ENCODE results near the gene DDX47.

The DDX47 gene

GRCh38 chr12:12774791-12775190 lies 38.4 kb upstream of the DDX47 start:
- Histone ChIP-seq H3K36me3 (ENCODE audit: insufficient read depth, low read length) (no peaks in the 10 kb centered on the region), H3K9me2 (ENCODE audit: low read depth, low read length) (no peaks in the 10 kb centered on the region), H3K27ac (ENCODE audit: low read depth, low read length, poor library complexity, severe bottlenecking) (no peak overlapping the region), H3K4me1 (ENCODE audit: insufficient read depth, low read length, severe bottlenecking) (no peaks in the 10 kb centered on the region), H3K4me2 (ENCODE audit: low read length) (no peak overlapping the region), H3K27me3 (ENCODE audit: insufficient read depth, low read length) (no peaks in the 10 kb centered on the region), H3K4me3 (ENCODE audit: low read depth, low read length, poor library complexity, severe bottlenecking) (no peak overlapping the region), H4K20me1 (ENCODE audit: insufficient read depth, low read length) (no peaks in the 10 kb centered on the region), H3K9me3 (ENCODE audit: low read length) (no peaks in the 10 kb centered on the region; the same call in 1 of the 2 replicates), H3K79me2 (ENCODE audit: insufficient read depth, low read length) (no peaks in the 10 kb centered on the region), H3K9ac (ENCODE audit: low read length) (no peak overlapping the region), H2AFZ (ENCODE audit: low read length) (no peak overlapping the region), H3F3A (ENCODE audit: insufficient read depth, low read length) (no peaks in the 10 kb centered on the region)
- TF ChIP-seq EZH2 (IDR thresholded peaks at IDR 0.05; ENCODE audit: borderline replicate concordance, low read length): no peak
- TF ChIP-seq CTCF (IDR thresholded peaks at IDR 0.05; ENCODE audit: low read length): no peak

- no peak overlapping the region for H3K4me2 ChIP-seq (ENCODE audit: low read length)
- H3K27ac ChIP-seq (ENCODE audit: low read depth, low read length, poor library complexity, severe bottlenecking): no peak overlapping the region
- H3F3A ChIP-seq (ENCODE audit: insufficient read depth, low read length): no peaks in the 10 kb centered on the region
- H3K9ac ChIP-seq (ENCODE audit: low read length): no peak overlapping the region
- no peaks in the 10 kb centered on the region for H3K9me3 ChIP-seq (ENCODE audit: low read length)
- no peak overlapping the region for H2AFZ ChIP-seq (ENCODE audit: low read length)
- H3K79me2 ChIP-seq (ENCODE audit: insufficient read depth, low read length): no peaks in the 10 kb centered on the region
- no peaks in the 10 kb centered on the region for H3K36me3 ChIP-seq (ENCODE audit: insufficient read depth, low read length)
- H3K27me3 ChIP-seq (ENCODE audit: insufficient read depth, low read length): no peaks in the 10 kb centered on the region
- no peaks in the 10 kb centered on the region for H3K4me1 ChIP-seq (ENCODE audit: insufficient read depth, low read length, severe bottlenecking)
- no peak overlapping the region for H3K4me3 ChIP-seq (ENCODE audit: low read depth, low read length, poor library complexity, severe bottlenecking)
- TF ChIP-seq CTCF (IDR thresholded peaks at IDR 0.05; ENCODE audit: low read length): no peak
- TF ChIP-seq EZH2 (IDR thresholded peaks at IDR 0.05; ENCODE audit: borderline replicate concordance, low read length): no peak
- no peaks in the 10 kb centered on the region for H3K9me2 ChIP-seq (ENCODE audit: low read depth, low read length)
- H4K20me1 ChIP-seq (ENCODE audit: insufficient read depth, low read length): no peaks in the 10 kb centered on the region
These were observed 36.9 kb upstream of the DDX47 start for GRCh38 chr12:12776261-12776660.

- Histone ChIP-seq H2AFZ (ENCODE audit: low read length) (no peak overlapping the region), H4K20me1 (ENCODE audit: insufficient read depth, low read length) (no peaks in the 10 kb centered on the region), H3K9me2 (ENCODE audit: low read depth, low read length) (no peaks in the 10 kb centered on the region), H3K36me3 (ENCODE audit: insufficient read depth, low read length) (no peaks in the 10 kb centered on the region), H3K4me3 (ENCODE audit: low read depth, low read length, poor library complexity, severe bottlenecking) (no peak overlapping the region), H3K27me3 (ENCODE audit: insufficient read depth, low read length) (no peaks in the 10 kb centered on the region), H3K4me1 (ENCODE audit: insufficient read depth, low read length, severe bottlenecking) (no peaks in the 10 kb centered on the region), H3F3A (ENCODE audit: insufficient read depth, low read length) (no peaks in the 10 kb centered on the region), H3K9me3 (ENCODE audit: low read length) (no peaks in the 10 kb centered on the region), H3K9ac (ENCODE audit: low read length) (no peak overlapping the region), H3K27ac (ENCODE audit: low read depth, low read length, poor library complexity, severe bottlenecking) (no peak overlapping the region), H3K79me2 (ENCODE audit: insufficient read depth, low read length) (no peaks in the 10 kb centered on the region), H3K4me2 (ENCODE audit: low read length) (no peak overlapping the region)
- TF ChIP-seq CTCF (IDR thresholded peaks at IDR 0.05; ENCODE audit: low read length): no peak
- no peak for TF ChIP-seq EZH2 (IDR thresholded peaks at IDR 0.05; ENCODE audit: borderline replicate concordance, low read length)
These were observed 36.1 kb upstream of the DDX47 start for GRCh38 chr12:12777092-12777491.

Measured in OCI-LY1 (cell line).